Mammary epithelial cell (primary cell): ENCODE data around the gene PROS1.

Source experiments
- CTCF ChIP-seq, 2 donors: IDR thresholded peaks in 1 of 2; conservative IDR thresholded peaks in 1 of 2; 2 replicates each; pipeline ENCODE4 v1.5.1; 2011 to 2012; ENCODE audit warnings: inconsistent platforms in 2 of 2, low read length in 2 of 2, mild to moderate bottlenecking in 2 of 2, control low read depth in 1 of 2, low read depth in 1 of 2; ENCODE audit not compliant: insufficient read depth in 1 of 2; ENCODE audit errors: extremely low read depth in 1 of 2
- EZH2 ChIP-seq: IDR thresholded peaks from 2 replicates; pipeline ENCODE4 v1.6.1; 2012; ENCODE audit warnings: low read length, inconsistent platforms, borderline replicate concordance

DNA sequence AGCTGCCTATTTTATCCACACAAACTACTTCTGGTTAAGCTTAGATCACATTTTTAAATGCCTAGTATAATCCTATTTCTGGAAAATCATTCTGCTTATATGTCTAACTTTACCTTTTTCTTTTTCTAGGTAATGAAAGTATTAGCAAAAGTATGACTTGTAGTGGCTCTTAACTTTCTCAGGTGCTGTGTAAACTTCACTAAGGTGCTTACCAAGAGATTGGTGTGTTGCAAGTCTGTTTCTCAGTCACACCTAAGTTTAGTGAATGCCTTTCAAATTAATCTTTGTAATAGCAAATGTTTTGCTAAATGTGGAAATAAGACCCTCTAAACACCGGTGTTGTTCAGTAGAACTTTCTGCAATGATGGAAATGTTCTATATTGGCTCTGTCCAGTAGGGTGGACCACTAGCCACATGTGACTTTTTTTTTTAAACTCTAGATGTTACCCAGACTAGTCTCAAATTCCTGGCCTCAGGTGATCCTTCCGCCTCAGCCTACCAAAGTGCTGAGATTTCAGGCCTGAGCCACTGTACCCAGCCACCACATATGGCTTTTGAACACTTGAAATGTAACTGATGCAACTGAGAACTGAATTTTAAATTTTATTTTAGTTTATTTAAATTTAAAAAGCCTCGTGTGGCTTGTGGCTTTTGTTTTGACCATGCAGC, 28.3 kb upstream of the PROS1 start:
- TF ChIP-seq CTCF (conservative IDR thresholded peaks at IDR 0.05 in 1 of 2, IDR thresholded peaks at IDR 0.05 in 1 of 2; ENCODE audit: extremely low read depth in 1 of 2, insufficient read depth in 1 of 2, low read depth in 1 of 2, low read length in 2 of 2) (no peak), EZH2 (no peak)
